Measurements from ENCODE around the gene TOX2.

GRCh38 chr20:43996240-43996930 lies 81.7 kb downstream of the TOX2 start:
- no peak for TF ChIP-seq TAF1 (IDR thresholded peaks at IDR 0.05; ENCODE audit: low read depth, low read length)
- no peak for TF ChIP-seq POLR2A (IDR thresholded peaks at IDR 0.05; ENCODE audit: low read depth, low read length)
- no peak for TF ChIP-seq SPI1 (IDR thresholded peaks at IDR 0.05; ENCODE audit: low read depth, low read length)
- TF ChIP-seq POLR2AphosphoS5 (IDR thresholded peaks at IDR 0.05; ENCODE audit: low read depth, low read length), result no peak
- no peak for TF ChIP-seq POU2F2 (IDR thresholded peaks at IDR 0.05; ENCODE audit: low read depth, low read length)

All from GM12891 (cell line).